Adrenal gland (tissue), 12 donors: ENCODE measurements around the gene ACTN1. TPM values are rescaled to one million over a fixed set of nuclear protein-coding genes. Genes with fewer than 3 reads are reported as not detected.

Source experiments
- DNase-seq, 7 donors: peaks; one replicate each; pipeline ENCODE4 v3.0.0-alpha.2; 2019 to 2020
- H3K27ac ChIP-seq, 5 donors: fragments of 200-600 bp; sonication (generic) in 4 of 5; 1 replicate in 3 of 5; 2 replicates in 2 of 5; pipeline versions ENCODE4 v1.5.1 to v1.8.0; 2016 to 2020; ENCODE audit warnings: mild to moderate bottlenecking in 1 of 5
- H3K27me3 ChIP-seq: fragments of 200-600 bp; 2 replicates; pipeline ENCODE4 v1.8.0; 2021
- H3K36me3 ChIP-seq, 2 donors: fragments of 200-600 bp; replicated peaks in 1 of 2; 1 replicate in 1 of 2; 2 replicates in 1 of 2; pipeline versions ENCODE4 v1.5.1 to v1.8.0; 2018 to 2022
- H3K4me1 ChIP-seq, 2 donors: fragments of 200-600 bp; replicated peaks in 1 of 2; 1 replicate in 1 of 2; 2 replicates in 1 of 2; pipeline versions ENCODE4 v1.5.1 to v1.8.0; 2018 to 2021
- H3K4me3 ChIP-seq, 4 donors: fragments of 200-600 bp; sonication (generic) in 3 of 4; one replicate each; pipeline ENCODE4 v1.5.1; 2016 to 2018
- H3K9me3 ChIP-seq, 3 donors: fragments of 200-600 bp; sonication (generic) in 1 of 3; replicated peaks in 1 of 3; 1 replicate in 2 of 3; 2 replicates in 1 of 3; pipeline versions ENCODE4 v1.5.1 to v1.8.0; 2016 to 2021
- POLR2A ChIP-seq, 2 donors: fragments of 450-650 bp; IDR thresholded peaks; one replicate each; pipeline ENCODE4 v1.6.1; 2017; ENCODE audit warnings: antibody characterized with exemption in 2 of 2, mild to moderate bottlenecking in 2 of 2, moderate library complexity in 1 of 2
- WGBS, 4 donors: extraction: QIAGEN DNeasy Blood & Tissue Kit in 2 of 4; methylation state at CpG; one replicate each; pipeline versions ENCODE4 v1.1.5 to v1.1.7; 2013 to 2017; 5-methylcytosine and 5-hydroxymethylcytosine counted together
- intact Hi-C, 2 donors: fragments of 100-400 bp; cut with DNase I; formaldehyde crosslinking; loops; one replicate each; pipeline versions ENCODE4 v1.14.1 to v1.15.0; 2022 to 2023
- polyA plus RNA-seq, 3 donors: library from polyadenylated mRNA; stranded (reverse); fragments of 200-250 nt in 2 of 3; fragments of 350-450 nt in 1 of 3; fragmentation: Illumina TruSeq in 1 of 3; extraction: RNeasy Lipid Tissue Mini Kit (QIAGEN cat#74804) in 1 of 3; gene quantifications; one replicate each; pipeline ENCODE4 v1.2.3, GENCODE V29; 2013 to 2014
- total RNA-seq, 9 donors: library from RNA; depleted of rRNA in 4 of 9; stranded (reverse); fragments of >200 nt in 4 of 9; fragments of 120-200 nt in 1 of 9; fragmentation: NEBNext Ultra II Directional in 1 of 9; extraction: Animal tissue kit (Norgen Biotek cat#: 25700) in 1 of 9; gene quantifications; one replicate each; pipeline versions ENCODE4 v1.1.0 to v1.2.4, GENCODE V29; 2013 to 2023
- TF ChIP-seq, protein P1 (sequence below), 6 experiments: fragments of 450-650 bp in 4 of 6; fragments of 200-600 bp in 2 of 6; sonication (generic) in 1 of 6; IDR thresholded peaks; 1 replicate in 5 of 6; 2 replicates in 1 of 6; pipeline versions ENCODE4 v1.5.1 to v1.8.0; 2016 to 2021; ENCODE audit warnings: antibody characterized with exemption in 6 of 6, mild to moderate bottlenecking in 2 of 6, moderate library complexity in 1 of 6
- donor health status: healthy with polysubstance abuse.
- donor health status: Bipolar disorder and iron deficiency.
- donor health status: DM: yes; HTN: yes; CAD: no.
- donor health status: DM: no; HTN: no; CAD: no.
- donor health status: DM: no; HTN: no; CAD: no.
- donor health status: DM: yes; HTN: yes; CAD: no.

ACTN1 gene
- total and polyA plus RNA-seq, 12 donors = 11.6 to 180 (median 74.3) TPM

DNA sequence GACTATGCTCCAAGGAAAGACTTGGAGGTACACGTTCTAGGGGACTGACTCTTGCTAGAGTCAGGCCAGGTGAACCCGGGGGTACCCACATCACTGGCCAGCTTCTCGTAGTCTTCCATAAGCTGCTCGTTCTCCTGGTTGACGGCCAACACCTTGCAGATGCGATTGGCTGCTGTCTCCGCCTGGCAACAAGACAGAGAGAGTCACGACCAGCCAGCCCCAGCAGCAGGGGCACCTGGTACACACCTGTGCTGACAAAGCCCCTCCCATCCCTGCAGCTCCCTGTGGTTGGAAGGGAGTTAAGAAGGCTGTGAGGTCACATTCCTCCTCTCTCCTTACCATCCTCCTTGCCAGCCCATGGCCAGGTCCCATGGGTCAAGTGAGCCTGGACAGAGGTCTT is 85.5 kb downstream of the ACTN1 start:
- Histone ChIP-seq H3K27ac (no peak overlapping the region), H3K36me3 (peaks cover 0 to 72% of the 10 kb centered on the region in 2 donors), H3K9me3 (no peaks in the 10 kb centered on the region), H3K27me3 (no peaks in the 10 kb centered on the region), H3K4me3 (no peak overlapping the region), H3K4me1 (no peaks in the 10 kb centered on the region)
- TF ChIP-seq POLR2A (IDR thresholded peaks at IDR 0.05) = no peak
- TF ChIP-seq, protein P1, sequence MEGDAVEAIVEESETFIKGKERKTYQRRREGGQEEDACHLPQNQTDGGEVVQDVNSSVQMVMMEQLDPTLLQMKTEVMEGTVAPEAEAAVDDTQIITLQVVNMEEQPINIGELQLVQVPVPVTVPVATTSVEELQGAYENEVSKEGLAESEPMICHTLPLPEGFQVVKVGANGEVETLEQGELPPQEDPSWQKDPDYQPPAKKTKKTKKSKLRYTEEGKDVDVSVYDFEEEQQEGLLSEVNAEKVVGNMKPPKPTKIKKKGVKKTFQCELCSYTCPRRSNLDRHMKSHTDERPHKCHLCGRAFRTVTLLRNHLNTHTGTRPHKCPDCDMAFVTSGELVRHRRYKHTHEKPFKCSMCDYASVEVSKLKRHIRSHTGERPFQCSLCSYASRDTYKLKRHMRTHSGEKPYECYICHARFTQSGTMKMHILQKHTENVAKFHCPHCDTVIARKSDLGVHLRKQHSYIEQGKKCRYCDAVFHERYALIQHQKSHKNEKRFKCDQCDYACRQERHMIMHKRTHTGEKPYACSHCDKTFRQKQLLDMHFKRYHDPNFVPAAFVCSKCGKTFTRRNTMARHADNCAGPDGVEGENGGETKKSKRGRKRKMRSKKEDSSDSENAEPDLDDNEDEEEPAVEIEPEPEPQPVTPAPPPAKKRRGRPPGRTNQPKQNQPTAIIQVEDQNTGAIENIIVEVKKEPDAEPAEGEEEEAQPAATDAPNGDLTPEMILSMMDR (IDR thresholded peaks at IDR 0.05) = no peak
- intact Hi-C loops = no loop called here
- no peak for DNase-seq
- 91 to 92% (median 92%) methylated on average over 6 to 8 of the region's 8 CpGs for WGBS, 4 donors

DNA sequence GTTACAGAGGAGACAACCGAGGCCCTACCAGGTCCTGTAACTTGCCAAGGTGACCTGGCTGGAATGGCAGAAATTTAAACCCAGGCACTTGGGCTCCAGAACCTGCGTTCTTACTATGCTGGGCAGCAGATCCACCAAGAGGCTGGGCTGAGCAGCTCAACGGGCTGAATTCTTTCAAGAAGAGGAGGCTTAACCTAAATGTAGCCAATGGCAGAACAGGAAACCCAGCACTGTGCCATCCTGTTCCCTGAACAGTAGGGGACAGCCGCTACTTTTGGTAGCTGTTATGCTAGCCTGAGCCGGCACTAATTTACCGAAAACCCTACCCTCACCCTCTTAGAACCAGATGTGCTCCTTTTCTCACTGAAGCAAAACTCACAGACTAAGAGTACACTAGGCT is 86.1 kb downstream of the ACTN1 start:
- H3K36me3 ChIP-seq = peaks cover 0 to 73% of the 10 kb centered on the region in 2 donors
- WGBS, 4 donors = 88 to 95% (median 93%) methylated on average over 5 to 6 of the region's 6 CpGs
- intact Hi-C loops = no loop called here
- H3K27me3 ChIP-seq = no peaks in the 10 kb centered on the region
- H3K4me3 ChIP-seq = no peak overlapping the region
- H3K27ac ChIP-seq = no peak overlapping the region
- no peaks in the 10 kb centered on the region for H3K4me1 ChIP-seq
- TF ChIP-seq, protein P1 (IDR thresholded peaks at IDR 0.05) = no peak
- no peak for TF ChIP-seq POLR2A (IDR thresholded peaks at IDR 0.05)
- DNase-seq = no peak
- H3K9me3 ChIP-seq = no peaks in the 10 kb centered on the region

DNA sequence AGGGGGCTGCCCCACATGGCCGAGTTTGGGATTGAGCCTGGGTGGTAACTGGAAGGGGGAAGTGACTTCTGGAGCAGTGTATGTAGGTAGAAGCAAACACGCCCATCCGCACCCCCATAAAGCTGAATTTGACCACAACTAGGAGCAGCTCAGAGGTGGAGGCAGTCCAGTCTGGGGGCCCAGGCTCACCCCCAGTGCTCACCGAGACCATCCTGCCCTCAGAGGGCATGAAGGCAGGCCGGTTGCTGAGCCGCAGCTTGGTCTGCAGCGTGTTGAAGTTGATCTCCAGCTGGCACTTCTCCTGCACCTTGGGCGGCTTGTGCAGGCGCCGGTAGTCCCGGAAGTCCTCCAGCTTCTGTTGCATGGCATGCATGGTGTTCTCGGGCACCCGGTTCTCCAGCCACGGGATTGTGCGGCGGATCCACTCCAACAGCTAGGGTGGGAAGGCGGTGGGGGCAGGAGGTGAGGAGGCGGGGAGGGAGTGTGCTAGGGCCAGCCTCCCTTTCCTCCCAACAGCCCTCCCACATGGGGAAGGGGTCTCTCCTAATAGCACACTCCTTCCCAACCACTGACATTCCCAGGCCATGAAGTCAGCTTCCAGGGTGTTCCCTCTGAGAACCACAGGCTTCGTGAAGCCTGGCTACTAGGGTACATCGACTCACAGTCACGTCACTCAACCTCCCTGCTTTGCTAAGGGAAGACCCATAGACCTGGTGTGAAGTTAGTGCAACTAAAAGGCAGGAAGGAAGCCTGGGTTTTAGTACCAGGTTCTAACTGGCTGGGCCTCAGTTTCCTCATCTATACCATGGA is 87.0 kb downstream of the ACTN1 start:
- no peak for DNase-seq
- intact Hi-C loops = no loop called here
- no peak overlapping the region for H3K27ac ChIP-seq

DNA sequence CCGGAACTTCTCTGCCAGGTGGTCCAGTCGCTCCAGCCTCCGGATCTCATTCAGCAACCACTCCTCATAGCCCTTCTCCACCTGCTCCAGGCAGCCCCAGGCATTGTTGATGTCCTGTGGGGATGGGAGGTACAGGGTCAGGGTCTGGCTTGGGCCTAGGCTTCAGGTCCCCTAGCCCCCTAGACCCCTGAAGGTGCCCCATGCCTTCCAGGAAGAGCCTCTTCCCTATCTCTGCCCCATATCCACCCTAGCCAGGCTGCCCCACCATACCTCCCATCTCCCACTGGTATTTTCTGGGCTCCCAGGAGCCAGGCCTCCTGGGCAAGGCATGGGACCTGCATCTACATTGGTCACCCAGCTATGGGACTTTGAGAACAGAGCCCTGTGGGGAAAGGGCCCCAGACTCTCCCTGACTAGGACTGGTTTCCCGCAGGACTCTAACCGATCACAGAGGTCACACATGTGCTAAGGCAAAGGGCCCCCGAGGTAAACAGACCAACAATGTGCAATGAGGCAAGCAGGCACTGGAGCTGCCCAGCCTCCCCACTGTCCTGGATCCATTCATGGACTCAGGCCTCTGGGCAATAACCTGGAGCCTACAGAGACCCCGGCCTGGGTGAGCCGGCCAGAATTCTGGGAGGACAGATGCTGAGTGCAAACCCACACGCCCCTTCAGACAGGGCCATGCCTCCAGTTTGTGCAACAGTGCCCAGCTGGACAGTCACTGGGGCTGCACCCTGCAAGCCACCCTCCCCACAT is 88.8 kb downstream of the ACTN1 start:
- no peaks in the 10 kb centered on the region for H3K9me3 ChIP-seq
- DNase-seq = no peak
- H3K36me3 ChIP-seq = peaks cover 0 to 72% of the 10 kb centered on the region in 2 donors
- 84 to 97% (median 90%) methylated on average over 6 to 9 of the region's 9 CpGs for WGBS, 4 donors
- H3K4me3 ChIP-seq = no peak overlapping the region
- no peaks in the 10 kb centered on the region for H3K27me3 ChIP-seq
- H3K4me1 ChIP-seq = no peaks in the 10 kb centered on the region
- H3K27ac ChIP-seq = no peak overlapping the region
- intact Hi-C loops = no loop called here
- TF ChIP-seq POLR2A (IDR thresholded peaks at IDR 0.05) = no peak
- TF ChIP-seq, protein P1 (IDR thresholded peaks at IDR 0.05) = no peak

More for the DNA sequence above, 87.0 kb downstream of the ACTN1 start:
- Histone ChIP-seq H3K4me3 (no peak overlapping the region), H3K9me3 (no peaks in the 10 kb centered on the region), H3K27me3 (no peaks in the 10 kb centered on the region), H3K36me3 (peaks cover 0 to 65% of the 10 kb centered on the region in 2 donors), H3K4me1 (no peaks in the 10 kb centered on the region)
- WGBS, 4 donors = 81 to 94% (median 93%) methylated on average over 10 to 21 of the region's 21 CpGs
- no peak for TF ChIP-seq POLR2A (IDR thresholded peaks at IDR 0.05)
- TF ChIP-seq, protein P1 (IDR thresholded peaks at IDR 0.05) = no peak
